Suprapubic skin (tissue), 4 donors: ENCODE results near the gene PPP2R5A. TPM values are rescaled to one million over a fixed set of nuclear protein-coding genes. Genes with fewer than 3 reads are reported as not detected.

Experiments
- DNase-seq, 2 donors: peaks; one replicate each; pipeline ENCODE4 v3.0.0-alpha.2; 2019; ENCODE audit warnings: low spot score in 2 of 2
- H3K27ac ChIP-seq: fragments of 200-600 bp; sonication (generic); one replicate; pipeline ENCODE4 v1.5.1; 2019
- H3K27me3 ChIP-seq: fragments of 200-600 bp; sonication (generic); one replicate; pipeline ENCODE4 v1.5.1; 2019
- H3K36me3 ChIP-seq: fragments of 200-600 bp; sonication (generic); one replicate; pipeline ENCODE4 v1.5.1; 2019
- H3K4me1 ChIP-seq: fragments of 200-600 bp; sonication (generic); one replicate; pipeline ENCODE4 v1.5.1; 2019
- H3K4me3 ChIP-seq: fragments of 200-600 bp; sonication (generic); one replicate; pipeline ENCODE4 v1.5.1; 2019; ENCODE audit warnings: mild to moderate bottlenecking
- H3K9me3 ChIP-seq: fragments of 200-600 bp; sonication (generic); one replicate; pipeline ENCODE4 v1.5.1; 2019
- EP300 ChIP-seq: sonication (generic); formaldehyde crosslinking; IDR thresholded peaks from one replicate; pipeline ENCODE4 v1.6.1; 2017; ENCODE audit warnings: antibody characterized with exemption
- POLR2A ChIP-seq, 2 donors: fragments of 450-650 bp; IDR thresholded peaks; one replicate each; pipeline ENCODE4 v1.6.1; 2017; ENCODE audit warnings: antibody characterized with exemption in 2 of 2, mild to moderate bottlenecking in 2 of 2, moderate library complexity in 2 of 2
- POLR2AphosphoS5 ChIP-seq, 3 donors: sonication (generic); formaldehyde crosslinking; IDR thresholded peaks; one replicate each; pipeline ENCODE4 v1.6.1; 2017; ENCODE audit warnings: antibody characterized with exemption in 3 of 3
- WGBS: methylation state at CpG from one replicate; pipeline ENCODE4 v1.1.5; 2018; 5-methylcytosine and 5-hydroxymethylcytosine counted together
- total RNA-seq, 4 donors: library from RNA; depleted of rRNA; stranded (reverse); fragments of >200 nt; gene quantifications; one replicate each; pipeline ENCODE4 v1.1.0, GENCODE V29; 2016
- TF ChIP-seq, protein P1 (sequence below), 2 donors: fragments of 200-600 bp in 1 of 2; fragments of 450-650 bp in 1 of 2; sonication (generic) in 1 of 2; IDR thresholded peaks; one replicate each; pipeline ENCODE4 v1.5.1; 2016 to 2019; ENCODE audit warnings: antibody characterized with exemption in 2 of 2, mild to moderate bottlenecking in 1 of 2, moderate library complexity in 1 of 2

The PPP2R5A gene
- total RNA-seq, 4 donors from 2014 or later, result 44.6 to 58.2 (median 50.5) TPM

DNA sequence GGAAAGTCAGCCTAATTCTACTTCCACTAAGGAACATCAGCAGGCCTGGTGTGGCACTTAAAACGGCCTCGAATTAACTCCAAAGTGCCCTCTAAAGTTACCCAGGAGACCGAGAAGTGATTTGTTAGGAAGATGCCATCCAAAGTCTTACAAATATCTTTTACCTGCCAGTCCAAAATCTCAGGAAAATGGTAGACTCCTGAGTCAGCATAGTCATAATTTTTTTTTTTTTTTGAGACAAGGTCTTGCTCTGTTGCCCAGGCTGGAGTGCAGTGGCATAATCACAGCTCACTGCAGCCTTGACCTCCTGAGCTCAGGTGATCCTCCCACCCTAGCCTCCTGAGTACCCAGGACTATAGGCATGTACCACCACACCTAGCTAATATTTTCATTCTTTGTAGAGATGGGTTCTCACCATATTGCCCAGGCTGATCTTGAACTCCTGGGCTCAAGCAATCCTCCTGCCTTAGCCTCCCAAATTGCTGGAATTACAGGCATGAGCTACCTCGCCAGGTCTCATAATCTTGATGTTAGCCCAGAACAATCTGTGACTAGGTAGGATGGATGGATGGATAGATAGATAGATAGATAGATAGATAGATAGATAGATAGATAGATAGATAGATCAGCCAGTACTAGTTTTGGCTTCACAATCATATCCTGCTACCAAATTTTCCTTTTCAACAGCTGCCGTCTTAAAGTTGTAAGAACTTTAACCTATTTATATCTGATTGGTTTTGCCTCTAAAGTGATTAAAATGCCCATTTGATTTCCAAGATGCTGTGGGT lies 25.3 kb upstream of the PPP2R5A start:
- no peaks in the 10 kb centered on the region for H3K27me3 ChIP-seq
- WGBS, result 78% methylated on average over 5 of the region's 5 CpGs

DNA sequence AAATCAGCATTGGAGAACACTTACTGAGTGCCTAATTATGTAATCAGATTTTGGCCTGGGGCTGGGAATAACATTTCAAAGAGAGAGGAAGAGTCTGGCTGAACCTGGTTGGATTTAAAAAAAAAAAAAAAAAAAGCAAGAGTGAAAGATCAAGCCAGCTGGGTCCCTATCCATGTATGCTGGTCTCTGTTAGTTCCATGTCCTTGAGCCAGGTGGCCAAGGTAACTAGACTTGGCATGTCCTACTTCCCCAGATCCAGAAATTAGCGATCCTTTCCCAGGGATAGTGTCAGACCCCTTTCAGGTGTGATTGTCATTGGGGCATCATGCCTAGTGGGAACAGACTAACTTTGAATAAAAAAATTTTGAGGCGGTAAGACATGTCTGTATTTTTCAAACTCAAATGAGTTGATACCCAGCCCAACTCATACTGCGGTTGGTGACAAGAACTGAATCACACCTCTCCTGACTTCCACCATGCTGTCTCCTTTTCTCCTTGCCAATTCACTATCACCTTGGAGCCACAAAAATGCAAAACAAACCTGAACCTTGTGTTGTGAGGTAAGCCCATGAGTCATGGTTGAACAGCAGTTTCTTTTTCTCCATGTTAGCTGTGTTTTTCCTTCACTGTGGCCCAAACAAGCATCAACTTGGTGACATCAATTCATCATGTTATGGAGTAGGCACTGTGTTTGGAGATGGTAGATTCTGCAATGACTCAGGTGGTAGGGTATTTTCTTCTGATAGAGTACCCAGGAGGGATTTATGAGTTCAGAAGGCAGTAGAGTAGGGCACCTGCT lies 24.5 kb upstream of the PPP2R5A start:
- Histone ChIP-seq H3K9me3 (no peaks in the 10 kb centered on the region), H3K4me1 (peaks cover 23% of the 10 kb centered on the region), H3K36me3 (no peaks in the 10 kb centered on the region), H3K27ac (peak overlapping the region; percentile 71), H3K4me3 (no peak overlapping the region), H3K27me3 (no peaks in the 10 kb centered on the region)
- no peak for DNase-seq
- TF ChIP-seq POLR2AphosphoS5 (IDR thresholded peaks at IDR 0.05), result no peak
- no peak for TF ChIP-seq EP300
- TF ChIP-seq, protein P1, sequence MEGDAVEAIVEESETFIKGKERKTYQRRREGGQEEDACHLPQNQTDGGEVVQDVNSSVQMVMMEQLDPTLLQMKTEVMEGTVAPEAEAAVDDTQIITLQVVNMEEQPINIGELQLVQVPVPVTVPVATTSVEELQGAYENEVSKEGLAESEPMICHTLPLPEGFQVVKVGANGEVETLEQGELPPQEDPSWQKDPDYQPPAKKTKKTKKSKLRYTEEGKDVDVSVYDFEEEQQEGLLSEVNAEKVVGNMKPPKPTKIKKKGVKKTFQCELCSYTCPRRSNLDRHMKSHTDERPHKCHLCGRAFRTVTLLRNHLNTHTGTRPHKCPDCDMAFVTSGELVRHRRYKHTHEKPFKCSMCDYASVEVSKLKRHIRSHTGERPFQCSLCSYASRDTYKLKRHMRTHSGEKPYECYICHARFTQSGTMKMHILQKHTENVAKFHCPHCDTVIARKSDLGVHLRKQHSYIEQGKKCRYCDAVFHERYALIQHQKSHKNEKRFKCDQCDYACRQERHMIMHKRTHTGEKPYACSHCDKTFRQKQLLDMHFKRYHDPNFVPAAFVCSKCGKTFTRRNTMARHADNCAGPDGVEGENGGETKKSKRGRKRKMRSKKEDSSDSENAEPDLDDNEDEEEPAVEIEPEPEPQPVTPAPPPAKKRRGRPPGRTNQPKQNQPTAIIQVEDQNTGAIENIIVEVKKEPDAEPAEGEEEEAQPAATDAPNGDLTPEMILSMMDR (IDR thresholded peaks at IDR 0.05), result no peak
- no peak for TF ChIP-seq POLR2A (IDR thresholded peaks at IDR 0.05)
- WGBS, result 56% methylated on average over 3 of the region's 3 CpGs

More for the DNA sequence above, 25.3 kb upstream of the PPP2R5A start:
- no peak for DNase-seq
- Histone ChIP-seq H3K36me3 (no peaks in the 10 kb centered on the region), H3K4me1 (peaks cover 26% of the 10 kb centered on the region), H3K4me3 (no peak overlapping the region), H3K9me3 (no peaks in the 10 kb centered on the region), H3K27ac (no peak overlapping the region)
- no peak for TF ChIP-seq POLR2A (IDR thresholded peaks at IDR 0.05)
- TF ChIP-seq, protein P1 (IDR thresholded peaks at IDR 0.05), result no peak
- TF ChIP-seq POLR2AphosphoS5 (IDR thresholded peaks at IDR 0.05), result no peak
- TF ChIP-seq EP300, result no peak

DNA sequence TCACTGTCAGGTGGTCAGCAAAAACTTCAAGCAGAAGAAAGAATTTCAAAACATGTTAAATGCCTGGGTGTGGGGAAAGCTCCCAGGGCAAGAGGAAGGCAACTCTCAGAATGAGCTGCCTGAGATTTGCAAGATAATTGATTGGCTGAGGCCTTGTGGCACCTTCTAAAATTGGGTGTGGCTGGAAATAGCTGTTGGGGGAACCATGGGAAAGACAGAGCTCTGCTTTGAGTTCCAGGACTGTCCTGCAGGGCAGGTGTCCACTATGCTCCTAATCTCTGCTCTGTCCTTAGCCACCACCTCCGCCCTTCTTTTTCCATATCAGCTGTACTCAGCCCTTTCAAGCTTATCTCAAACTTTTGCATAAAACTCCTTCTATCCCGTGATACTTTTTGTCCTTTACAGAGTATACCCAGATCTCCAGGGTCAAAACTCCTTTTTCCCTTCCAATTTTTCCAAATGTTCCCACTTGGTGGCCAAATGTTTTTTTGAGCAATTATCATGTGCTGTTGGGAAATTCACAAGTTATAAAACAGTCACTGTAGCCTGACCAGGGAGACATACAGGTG lies 23.8 kb upstream of the PPP2R5A start:
- H3K27ac ChIP-seq, result peak overlapping the region; percentile 71

DNA sequence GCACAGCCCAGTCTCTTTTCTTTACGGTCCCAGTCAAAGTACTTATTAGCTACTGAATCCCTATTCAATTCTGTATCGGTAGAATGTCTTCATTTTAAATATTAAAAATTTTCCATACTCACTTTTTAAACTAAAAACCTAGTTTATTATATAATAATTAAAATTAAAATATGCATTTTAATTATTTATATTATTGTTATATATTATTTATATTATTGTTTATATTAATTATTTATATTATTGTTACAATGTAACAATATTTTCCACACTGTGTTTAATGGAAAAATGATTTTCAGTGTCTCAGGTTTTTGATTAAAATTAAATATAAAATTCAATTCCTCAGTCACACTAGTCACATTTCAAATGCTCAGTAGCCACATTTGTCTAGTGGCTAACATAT lies 18.2 kb upstream of the PPP2R5A start:
- Histone ChIP-seq H3K27ac (no peak overlapping the region), H3K4me3 (no peak overlapping the region), H3K27me3 (no peaks in the 10 kb centered on the region), H3K36me3 (no peaks in the 10 kb centered on the region), H3K9me3 (no peaks in the 10 kb centered on the region), H3K4me1 (peaks cover 1% of the 10 kb centered on the region)
- WGBS, result 97% methylated on average over 2 of the region's 2 CpGs
- TF ChIP-seq POLR2AphosphoS5 (IDR thresholded peaks at IDR 0.05), result no peak
- TF ChIP-seq EP300, result no peak
- TF ChIP-seq, protein P1 (IDR thresholded peaks at IDR 0.05), result no peak
- no peak for TF ChIP-seq POLR2A (IDR thresholded peaks at IDR 0.05)
- DNase-seq, result no peak

More for the DNA sequence above, 23.8 kb upstream of the PPP2R5A start:
- peaks cover 18% of the 10 kb centered on the region for H3K4me1 ChIP-seq
- WGBS, result 75% methylated on average over 2 of the region's 2 CpGs
- TF ChIP-seq, protein P1 (IDR thresholded peaks at IDR 0.05), result peak in 1 of 2 donors; percentile 10
- no peak for TF ChIP-seq POLR2AphosphoS5 (IDR thresholded peaks at IDR 0.05)
- no peaks in the 10 kb centered on the region for H3K9me3 ChIP-seq
- H3K27me3 ChIP-seq, result no peaks in the 10 kb centered on the region
- DNase-seq, result no peak
- H3K36me3 ChIP-seq, result no peaks in the 10 kb centered on the region
- no peak overlapping the region for H3K4me3 ChIP-seq

DNA sequence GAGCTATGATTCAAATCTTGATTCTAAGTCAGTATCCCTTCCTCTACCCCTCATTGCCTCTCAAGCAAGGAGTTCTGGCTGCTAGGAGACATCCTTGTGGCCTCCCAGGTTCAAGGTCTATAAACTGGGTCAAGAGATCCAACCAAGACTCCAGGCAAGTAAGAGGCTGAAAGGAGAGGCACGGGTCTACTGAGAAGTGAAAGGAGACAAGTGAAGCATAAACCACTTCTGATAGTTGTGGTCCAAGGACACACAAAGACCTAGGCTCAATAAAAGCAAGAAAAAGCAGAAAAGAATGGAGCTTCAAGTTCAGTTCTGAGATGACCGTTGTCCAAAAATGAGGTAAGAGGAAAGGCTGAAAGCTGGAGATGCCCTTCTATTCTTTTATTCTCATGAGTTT lies 17.8 kb upstream of the PPP2R5A start:
- Histone ChIP-seq H3K4me1 (no peaks in the 10 kb centered on the region), H3K9me3 (no peaks in the 10 kb centered on the region), H3K27me3 (no peaks in the 10 kb centered on the region), H3K4me3 (no peak overlapping the region), H3K36me3 (no peaks in the 10 kb centered on the region), H3K27ac (no peak overlapping the region)
- WGBS, result 80% methylated on average over 2 of the region's 2 CpGs
- TF ChIP-seq, protein P1 (IDR thresholded peaks at IDR 0.05), result no peak
- TF ChIP-seq EP300, result no peak
- DNase-seq, result no peak
